Stimulated activated CD8-positive, alpha-beta memory T cell treated with anti-CD3 and anti-CD28 coated beads, Interleukin-7, amount 100 ng/mL, for 24 hours (primary cell): ENCODE measurements around the gene GNPDA2.

Source experiments
- DNase-seq: peaks from one replicate; pipeline ENCODE4 v3.0.0-alpha.2; 2020; ENCODE audit warnings: low read depth

The GNPDA2 gene

GRCh38 chr4:44678094-44679041 is 48.0 kb downstream of the GNPDA2 start, which contains the start of gene GUF1:
Gene GUF1, plus strand, starts transcription at chr4:44678420. Its CDS starts 203 bp downstream, at chr4:44678623.
- peak; percentile 70 for DNase-seq

GRCh38 chr4:44675366-44675765 is 51.0 kb downstream of the GNPDA2 start:
- no peak for DNase-seq

- no peak for DNase-seq
Measured at GRCh38 chr4:44674471-44674870, 51.9 kb downstream of the GNPDA2 start.

DNA sequence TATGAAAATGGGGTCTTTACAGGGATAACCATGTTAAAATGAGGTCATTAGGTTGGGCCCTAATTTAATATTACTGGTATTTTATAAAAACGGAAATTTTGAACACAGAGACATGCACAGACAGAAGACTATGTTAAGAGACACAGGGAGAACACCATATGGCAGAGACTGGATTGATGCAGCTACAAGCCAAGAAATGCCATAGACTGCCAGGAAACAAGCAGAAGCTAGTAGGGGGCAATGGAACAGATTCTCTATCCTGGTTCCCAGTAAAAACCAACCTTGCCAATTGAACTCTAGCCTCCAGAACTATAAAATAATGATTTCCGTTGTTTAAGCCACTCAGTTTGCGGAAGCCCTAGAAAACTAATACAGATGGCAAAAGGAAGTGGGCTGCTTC is 54.7 kb downstream of the GNPDA2 start:
- DNase-seq: no peak

GRCh38 chr4:44670506-44671199 is 55.7 kb downstream of the GNPDA2 start:
- DNase-seq: no peak

DNA sequence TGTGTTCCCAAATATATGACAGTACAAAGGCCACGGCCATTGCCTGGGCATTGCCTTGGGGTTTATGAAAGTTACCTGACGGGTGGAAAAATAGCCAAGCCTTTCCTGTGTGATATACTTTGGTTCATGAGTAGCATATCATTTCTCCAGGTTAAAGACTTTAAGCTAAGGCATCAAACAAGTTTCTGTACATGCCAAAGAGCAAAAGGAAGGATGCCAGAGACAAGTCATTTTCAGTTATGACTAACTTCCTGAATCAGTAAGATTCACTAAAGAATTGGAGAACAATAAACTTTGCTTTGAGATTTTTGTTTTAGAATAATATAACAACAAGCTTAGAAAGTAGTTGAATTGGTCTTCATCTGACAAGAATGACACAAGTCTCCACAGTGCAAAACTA is 57.8 kb downstream of the GNPDA2 start:
- no peak for DNase-seq

DNA sequence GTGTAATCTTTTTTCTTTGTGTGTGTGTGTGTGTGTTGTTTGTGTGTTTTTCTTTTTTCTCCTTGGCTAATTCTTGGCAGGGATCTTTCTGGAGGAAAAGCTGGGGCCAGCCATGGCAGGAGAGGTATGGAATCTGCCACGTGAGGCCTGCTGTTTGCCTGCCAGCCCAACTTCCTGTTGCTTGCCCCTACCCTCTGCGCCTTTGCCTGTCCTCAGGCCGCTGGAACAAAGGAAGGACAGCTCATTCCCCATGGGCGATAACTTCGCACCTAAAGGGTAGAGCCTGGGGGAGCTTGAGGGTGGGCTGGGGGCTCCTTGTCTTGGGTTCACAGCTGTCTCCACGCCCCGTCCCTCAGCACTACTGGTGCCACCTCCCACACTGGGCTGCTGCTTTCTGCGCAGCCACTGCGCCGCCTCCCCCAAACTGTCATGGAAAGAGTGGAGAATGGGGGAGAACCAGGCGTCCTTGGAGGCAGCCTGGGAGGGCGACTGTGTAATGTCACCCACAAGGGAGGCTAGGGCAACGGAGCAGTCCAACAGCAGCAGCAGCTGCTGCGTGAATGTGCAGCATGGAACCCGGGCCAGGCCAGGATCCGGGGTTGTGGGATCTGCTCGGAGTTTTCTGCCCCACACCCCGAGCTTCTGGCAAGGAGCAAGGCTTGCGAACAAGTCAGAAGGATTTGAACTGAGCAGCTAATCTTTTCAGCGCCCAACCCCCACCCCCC is 62.7 kb downstream of the GNPDA2 start:
- DNase-seq: no peak

DNA sequence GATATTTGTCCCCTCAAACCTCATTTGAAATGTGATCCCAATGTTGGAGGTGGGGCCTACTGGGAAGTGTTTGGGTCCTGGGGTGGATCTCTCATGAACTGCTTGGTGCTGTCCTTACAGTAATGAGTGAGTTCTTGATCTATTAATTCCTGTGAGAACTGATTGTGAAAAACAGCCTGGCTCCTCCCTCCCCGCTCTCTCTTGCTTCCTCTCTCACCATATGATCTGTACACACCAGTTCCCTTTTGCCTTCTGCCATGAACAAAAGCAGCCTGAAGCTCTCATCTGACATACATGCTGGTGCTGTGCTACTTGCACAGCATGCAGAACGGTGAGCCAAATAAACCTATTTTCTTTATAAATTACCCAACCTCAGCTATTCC is 63.7 kb downstream of the GNPDA2 start:
- no peak for DNase-seq

DNA sequence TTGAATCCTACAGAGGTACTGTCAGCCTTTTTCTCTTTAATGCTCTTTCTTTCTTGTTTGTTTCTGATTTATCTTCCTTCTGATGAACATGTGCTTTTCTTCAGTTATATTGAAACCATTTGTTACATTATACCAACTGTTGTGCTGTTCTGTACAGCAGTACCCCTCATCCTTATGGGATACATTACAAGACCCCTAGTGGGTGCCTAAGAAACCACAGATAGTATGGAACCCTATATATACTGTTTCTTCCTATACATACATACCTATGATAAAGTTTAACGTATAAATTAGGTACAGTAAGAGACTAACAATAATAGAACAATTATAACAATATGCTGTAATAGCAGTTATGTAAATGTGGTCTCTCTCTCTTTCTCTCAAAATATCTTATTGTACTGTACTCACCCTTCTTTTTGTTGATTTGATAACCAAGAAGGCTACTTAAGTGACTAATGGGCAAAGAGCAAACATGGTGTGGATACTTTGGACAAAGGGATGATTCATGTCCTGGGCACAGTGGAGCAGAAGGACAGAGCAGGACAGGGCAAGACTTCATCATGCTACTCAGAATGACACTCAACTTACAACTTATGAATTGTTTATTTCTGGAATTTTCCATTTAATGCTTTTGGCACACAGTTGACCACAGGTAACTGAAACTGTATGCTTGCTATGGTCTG is 64.3 kb downstream of the GNPDA2 start:
- DNase-seq: no peak

- no peak for DNase-seq
Measured at GRCh38 chr4:44660396-44660795, 66.0 kb downstream of the GNPDA2 start.

GRCh38 chr4:44652002-44652401 is 74.4 kb downstream of the GNPDA2 start:
- DNase-seq: no peak
